ENCODE measurements around the gene UBAP1L.

Gene UBAP1L

GRCh38 chr15:65042776-65043327 lies 72.1 kb downstream of the UBAP1L start:
- in situ Hi-C loops (cut with HindIII; ENCODE audit: low pct_ligation_motif_present, low sequenced_read_pairs) = no loop called here
- no peak overlapping the region for H3K4me3 ChIP-seq (ENCODE audit: low read depth, low read length)
- H3K27ac ChIP-seq = no peak overlapping the region
- no peak for DNase-seq
- H3K27me3 ChIP-seq (replicated peaks) = no peaks in the 10 kb centered on the region
- H3K36me3 ChIP-seq (replicated peaks) = no peaks in the 10 kb centered on the region
- no peak for TF ChIP-seq CTCF (IDR thresholded peaks at IDR 0.05; ENCODE audit: low read depth, low read length, missing control alignments)

Data from brain microvascular endothelial cell (primary cell).